Activated naive CD8-positive, alpha-beta T cell treated with anti-CD3 and anti-CD28 coated beads for 36 hours (primary cell): Measurements from ENCODE around the gene PIK3R1. TPM values are rescaled to one million over a fixed set of nuclear protein-coding genes. Genes with fewer than 3 reads are reported as not detected.

Experiments used
- DNase-seq: peaks from one replicate; pipeline ENCODE4 v3.0.0; 2021
- H3K27ac Mint-ChIP-seq: one replicate; pipeline ENCODE4 v1.8.0; 2022; ENCODE audit warnings: mild to moderate bottlenecking, moderate library complexity, mixed read lengths
- H3K27me3 Mint-ChIP-seq: one replicate; pipeline ENCODE4 v1.8.0; 2022; ENCODE audit warnings: mild to moderate bottlenecking, mixed read lengths
- H3K36me3 Mint-ChIP-seq: one replicate; pipeline ENCODE4 v1.8.0; 2021; ENCODE audit warnings: mild to moderate bottlenecking, mixed read lengths
- H3K4me1 Mint-ChIP-seq: one replicate; pipeline ENCODE4 v1.8.0; 2021; ENCODE audit warnings: mixed read lengths
- H3K4me3 Mint-ChIP-seq: one replicate; pipeline ENCODE4 v1.8.0; 2022; ENCODE audit warnings: mild to moderate bottlenecking, moderate library complexity, mixed read lengths
- H3K9me3 Mint-ChIP-seq: one replicate; pipeline ENCODE4 v1.8.0; 2022; ENCODE audit warnings: mixed read lengths
- total RNA-seq, 2 experiments: library from RNA; stranded (reverse); gene quantifications; one replicate each; pipeline ENCODE4 v1.2.3, GENCODE V29; 2021

PIK3R1 gene
- total RNA-seq, 2 experiments from 2014 or later, result 39.7 to 41.6 TPM

DNA sequence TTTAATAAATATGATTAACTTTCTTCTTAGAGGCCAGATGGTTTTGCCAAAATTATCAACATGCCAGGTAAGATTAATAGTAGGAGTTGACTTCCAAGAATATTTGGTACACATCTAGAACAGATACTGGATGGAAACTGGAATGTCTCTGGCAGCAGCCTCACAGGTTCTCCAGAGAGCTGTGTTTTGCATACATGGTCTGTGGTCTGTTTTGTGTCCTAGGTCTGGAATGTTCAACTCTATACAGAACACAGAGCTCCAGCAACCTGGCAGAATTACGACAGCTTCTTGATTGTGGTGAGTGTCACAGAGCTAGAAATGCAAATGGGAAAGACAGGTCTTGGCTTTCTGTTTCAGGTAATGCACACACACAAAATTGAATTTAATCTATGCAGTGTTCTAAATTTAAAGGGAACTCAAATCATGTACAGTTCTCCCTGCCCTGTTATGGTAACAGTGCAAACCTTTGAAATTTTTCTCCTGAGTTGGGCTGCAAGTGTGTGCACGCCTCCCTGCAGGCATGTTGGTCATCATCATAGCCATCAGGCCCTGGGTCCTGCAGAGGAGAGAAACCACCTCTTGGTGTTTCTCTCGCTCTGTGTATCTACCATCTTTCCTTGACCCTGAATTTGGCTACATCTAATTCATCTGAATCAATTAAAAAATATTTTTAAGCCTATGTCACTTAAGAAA is 58.3 kb downstream of the PIK3R1 start:
- H3K36me3 Mint-ChIP-seq, result peaks cover 37% of the 10 kb centered on the region
- peak overlapping the region; percentile 28 for H3K27ac Mint-ChIP-seq
- H3K27me3 Mint-ChIP-seq, result no peaks in the 10 kb centered on the region
- H3K9me3 Mint-ChIP-seq, result no peaks in the 10 kb centered on the region
- H3K4me1 Mint-ChIP-seq, result peaks cover 59% of the 10 kb centered on the region
- no peak for DNase-seq
- no peak overlapping the region for H3K4me3 Mint-ChIP-seq

DNA sequence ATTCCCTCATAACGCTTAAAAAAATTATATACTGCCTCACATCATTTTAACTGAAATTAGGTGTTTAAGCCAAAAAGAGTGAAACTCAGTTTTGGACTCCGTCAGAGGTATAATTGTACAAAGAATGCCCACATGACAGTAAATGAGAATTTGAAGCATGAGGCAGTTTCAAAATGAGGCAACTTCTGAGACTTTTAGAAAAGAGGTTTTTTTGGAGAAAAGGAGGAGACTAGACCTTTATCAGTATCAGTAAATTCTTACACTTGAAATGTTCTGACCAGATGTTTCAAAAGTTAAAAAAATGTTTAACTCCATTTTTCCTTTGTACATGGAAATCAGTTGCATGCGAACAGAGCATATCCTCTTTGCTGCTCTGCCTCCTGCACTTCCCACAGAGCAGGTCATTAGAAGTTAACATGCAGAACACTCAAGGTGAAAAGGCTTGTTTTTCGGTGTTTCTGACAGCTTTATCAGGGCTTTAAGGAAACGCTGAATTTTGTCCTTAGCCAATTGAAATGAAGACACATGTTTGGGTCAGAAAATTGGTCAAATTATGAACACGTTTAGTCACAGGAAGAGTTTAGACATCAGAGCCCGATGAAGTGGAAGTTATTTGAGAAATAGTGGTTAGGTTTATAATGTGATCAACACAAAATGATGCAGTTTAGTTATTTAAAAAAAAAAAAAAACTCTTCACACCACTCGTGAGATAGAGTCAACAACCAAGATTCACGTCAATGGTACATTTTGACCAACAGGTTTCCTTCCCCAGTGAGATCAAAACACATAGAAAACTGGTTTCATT is 59.5 kb downstream of the PIK3R1 start:
- H3K4me3 Mint-ChIP-seq, result peak overlapping the region; percentile 33
- no peaks in the 10 kb centered on the region for H3K27me3 Mint-ChIP-seq

DNA sequence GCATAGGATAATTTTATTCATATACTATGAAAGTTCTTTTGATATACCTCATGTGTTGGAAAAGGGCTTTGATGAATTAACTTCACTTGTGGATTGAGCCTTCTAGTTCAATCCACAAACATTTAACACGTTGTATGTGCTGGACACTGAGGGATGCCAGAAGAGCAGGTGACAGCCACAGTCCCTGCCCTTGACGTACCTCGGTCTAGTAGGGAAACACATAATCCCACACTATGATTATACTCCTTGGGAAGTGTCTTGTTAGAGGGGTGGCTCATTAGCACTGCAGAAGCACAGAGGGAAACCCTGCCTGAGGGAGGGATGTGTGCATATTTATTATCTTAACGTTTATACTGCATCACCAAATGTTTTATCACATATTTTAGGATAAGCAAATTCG is 61.2 kb downstream of the PIK3R1 start:
- Mint-ChIP-seq H3K9me3 (no peaks in the 10 kb centered on the region), H3K4me1 (peaks cover 69% of the 10 kb centered on the region), H3K27me3 (no peaks in the 10 kb centered on the region), H3K36me3 (peaks cover 55% of the 10 kb centered on the region), H3K27ac (no peak overlapping the region), H3K4me3 (no peak overlapping the region)
- DNase-seq, result no peak

More for the DNA sequence above, 59.5 kb downstream of the PIK3R1 start:
- DNase-seq, result no peak
- Mint-ChIP-seq H3K36me3 (peaks cover 47% of the 10 kb centered on the region), H3K4me1 (peaks cover 65% of the 10 kb centered on the region), H3K27ac (peak overlapping the region; percentile 95), H3K9me3 (no peaks in the 10 kb centered on the region)

GRCh38 chr5:68277431-68277830 is 61.9 kb downstream of the PIK3R1 start:
- peak overlapping the region; percentile 57 for H3K27ac Mint-ChIP-seq
- H3K9me3 Mint-ChIP-seq, result no peaks in the 10 kb centered on the region
- DNase-seq, result no peak
- H3K27me3 Mint-ChIP-seq, result no peaks in the 10 kb centered on the region
- no peak overlapping the region for H3K4me3 Mint-ChIP-seq
- H3K36me3 Mint-ChIP-seq, result peaks cover 61% of the 10 kb centered on the region
- H3K4me1 Mint-ChIP-seq, result peaks cover 73% of the 10 kb centered on the region

- peak overlapping the region; percentile 71 for H3K4me3 Mint-ChIP-seq
- no peaks in the 10 kb centered on the region for H3K27me3 Mint-ChIP-seq
- peak; percentile 34 for DNase-seq
- peak overlapping the region; percentile 98 for H3K27ac Mint-ChIP-seq
- H3K4me1 Mint-ChIP-seq, result peaks cover 75% of the 10 kb centered on the region
- H3K36me3 Mint-ChIP-seq, result peaks cover 70% of the 10 kb centered on the region
- H3K9me3 Mint-ChIP-seq, result no peaks in the 10 kb centered on the region
Measured at GRCh38 chr5:68279984-68280383, 64.4 kb downstream of the PIK3R1 start.

GRCh38 chr5:68282001-68282400 is 66.4 kb downstream of the PIK3R1 start:
- Mint-ChIP-seq H3K27me3 (no peaks in the 10 kb centered on the region), H3K36me3 (peaks cover 63% of the 10 kb centered on the region), H3K4me3 (peak overlapping the region; percentile 58), H3K9me3 (no peaks in the 10 kb centered on the region), H3K4me1 (peaks cover 84% of the 10 kb centered on the region), H3K27ac (peak overlapping the region; percentile 72)
- DNase-seq, result no peak

DNA sequence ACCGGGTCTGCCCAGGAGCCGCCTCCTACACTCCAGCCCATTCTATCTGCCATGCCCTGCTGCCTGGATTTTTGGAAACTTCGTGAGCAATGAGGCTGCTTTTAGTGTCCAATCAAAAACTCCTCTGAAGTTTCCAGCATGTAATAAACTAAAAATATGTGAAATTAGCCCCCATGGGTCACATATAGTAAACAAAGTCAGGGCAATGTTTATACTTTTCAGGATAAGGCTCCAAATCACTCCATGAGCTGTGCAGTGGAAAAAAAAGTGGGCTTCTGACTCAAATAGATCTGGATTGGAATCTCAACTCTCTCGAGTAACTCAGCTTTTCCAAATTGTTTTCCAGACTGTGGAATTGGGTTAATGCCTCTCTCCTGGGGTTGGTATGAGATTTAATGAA is 68.2 kb downstream of the PIK3R1 start:
- H3K27ac Mint-ChIP-seq, result peak overlapping the region; percentile 8

DNA sequence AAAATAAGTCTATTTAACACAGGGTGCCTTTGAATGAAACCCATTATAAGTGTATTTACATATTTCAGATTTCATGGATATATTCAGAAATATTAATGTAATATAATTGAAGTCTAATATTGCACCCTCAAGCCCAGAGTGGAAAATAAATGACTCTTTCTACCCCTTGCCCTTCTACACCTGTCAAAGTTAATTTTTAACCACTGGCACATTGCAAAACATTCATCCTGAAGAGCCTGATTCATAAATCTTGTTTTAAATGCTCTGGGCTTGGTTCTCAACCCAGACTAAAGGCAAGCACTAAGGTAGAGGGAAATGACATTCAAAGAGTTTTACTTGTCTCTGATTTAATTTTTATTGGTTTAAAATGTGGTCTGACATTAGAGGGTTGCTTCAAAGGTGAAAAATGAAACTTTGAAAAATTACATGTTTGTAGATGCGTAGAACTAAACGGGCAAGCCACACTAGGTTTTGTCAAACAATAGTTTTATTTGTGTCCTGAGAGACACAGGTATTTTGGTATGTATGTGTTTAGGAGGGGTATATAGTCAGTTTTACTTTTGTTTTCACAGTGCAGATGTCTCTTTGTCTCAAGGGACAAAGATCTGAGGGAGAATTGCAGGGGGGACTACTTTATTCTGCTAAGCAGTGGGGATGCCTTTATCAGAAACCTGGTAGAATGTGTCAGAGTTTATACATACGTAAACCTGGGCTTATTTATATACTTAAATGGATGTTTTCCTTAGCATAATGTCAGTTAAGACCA is 69.7 kb downstream of the PIK3R1 start:
- no peak for DNase-seq
- H3K4me3 Mint-ChIP-seq, result peak overlapping the region; percentile 64
- no peaks in the 10 kb centered on the region for H3K27me3 Mint-ChIP-seq
- peak overlapping the region; percentile 89 for H3K27ac Mint-ChIP-seq
- H3K4me1 Mint-ChIP-seq, result peaks cover 85% of the 10 kb centered on the region
- H3K36me3 Mint-ChIP-seq, result peaks cover 44% of the 10 kb centered on the region
- no peaks in the 10 kb centered on the region for H3K9me3 Mint-ChIP-seq

More for the DNA sequence above, 68.2 kb downstream of the PIK3R1 start:
- H3K36me3 Mint-ChIP-seq, result peaks cover 52% of the 10 kb centered on the region
- no peak overlapping the region for H3K4me3 Mint-ChIP-seq
- no peaks in the 10 kb centered on the region for H3K27me3 Mint-ChIP-seq
- no peak for DNase-seq
- H3K4me1 Mint-ChIP-seq, result peaks cover 87% of the 10 kb centered on the region
- H3K9me3 Mint-ChIP-seq, result no peaks in the 10 kb centered on the region

DNA sequence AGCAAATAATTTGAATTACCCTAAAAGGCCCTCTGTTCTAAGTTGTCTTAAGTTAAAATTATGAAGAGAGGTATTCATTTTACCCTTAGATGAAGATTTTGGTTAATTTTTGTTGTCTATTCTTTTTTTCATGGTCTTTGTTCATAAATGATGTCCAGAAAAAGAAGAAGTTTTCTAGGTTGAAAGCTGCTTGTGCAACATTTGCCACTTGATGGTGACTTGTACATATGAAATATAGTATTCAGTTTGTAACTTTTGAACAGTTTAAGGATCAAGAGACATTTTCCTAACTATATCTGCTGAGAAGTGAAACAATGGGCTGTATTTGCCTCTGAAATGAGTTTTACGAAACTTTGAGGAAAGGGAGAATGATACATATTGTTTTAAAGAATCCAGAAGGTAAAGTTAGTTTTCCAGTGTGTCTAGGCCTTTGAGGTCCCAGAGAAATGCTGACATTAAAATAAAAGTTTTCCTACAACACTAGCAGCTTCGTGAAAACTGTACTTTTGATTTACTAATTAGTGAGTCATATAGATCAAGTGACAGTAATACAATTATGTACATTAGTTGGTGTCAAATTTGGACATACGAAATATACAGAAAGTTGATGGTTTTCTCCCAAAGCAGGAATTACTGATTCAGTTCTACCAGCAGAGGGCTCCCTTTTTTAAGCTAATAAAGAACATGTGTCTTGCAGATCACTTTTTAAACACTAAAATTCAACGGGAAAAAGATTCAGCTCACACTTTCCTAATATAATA is 70.5 kb downstream of the PIK3R1 start:
- H3K27me3 Mint-ChIP-seq, result no peaks in the 10 kb centered on the region
- H3K4me1 Mint-ChIP-seq, result peaks cover 85% of the 10 kb centered on the region
- no peaks in the 10 kb centered on the region for H3K9me3 Mint-ChIP-seq
- H3K27ac Mint-ChIP-seq, result peak overlapping the region; percentile 89
- peak overlapping the region; percentile 12 for H3K4me3 Mint-ChIP-seq
- H3K36me3 Mint-ChIP-seq, result peaks cover 41% of the 10 kb centered on the region
- DNase-seq, result no peak

- H3K9me3 Mint-ChIP-seq, result no peaks in the 10 kb centered on the region
- H3K36me3 Mint-ChIP-seq, result peaks cover 40% of the 10 kb centered on the region
- H3K4me1 Mint-ChIP-seq, result peaks cover 85% of the 10 kb centered on the region
- no peaks in the 10 kb centered on the region for H3K27me3 Mint-ChIP-seq
- DNase-seq, result no peak
- no peak overlapping the region for H3K4me3 Mint-ChIP-seq
- peak overlapping the region; percentile 89 for H3K27ac Mint-ChIP-seq
Measured at GRCh38 chr5:68286612-68286912, 71.0 kb downstream of the PIK3R1 start.

- H3K36me3 Mint-ChIP-seq, result peaks cover 37% of the 10 kb centered on the region
- H3K4me1 Mint-ChIP-seq, result peaks cover 84% of the 10 kb centered on the region
- H3K27ac Mint-ChIP-seq, result peak overlapping the region; percentile 90
- H3K27me3 Mint-ChIP-seq, result no peaks in the 10 kb centered on the region
- peak overlapping the region; percentile 80 for H3K4me3 Mint-ChIP-seq
- H3K9me3 Mint-ChIP-seq, result no peaks in the 10 kb centered on the region
- DNase-seq, result no peak
Measured at GRCh38 chr5:68287631-68287975, 72.0 kb downstream of the PIK3R1 start.

- H3K4me3 Mint-ChIP-seq, result peak overlapping the region; percentile 80
- H3K27me3 Mint-ChIP-seq, result no peaks in the 10 kb centered on the region
- H3K4me1 Mint-ChIP-seq, result peaks cover 79% of the 10 kb centered on the region
- peaks cover 32% of the 10 kb centered on the region for H3K36me3 Mint-ChIP-seq
- DNase-seq, result peak; percentile 52
- H3K27ac Mint-ChIP-seq, result peak overlapping the region; percentile 90
- no peaks in the 10 kb centered on the region for H3K9me3 Mint-ChIP-seq
Measured at GRCh38 chr5:68287976-68288706, 72.6 kb downstream of the PIK3R1 start.

DNA sequence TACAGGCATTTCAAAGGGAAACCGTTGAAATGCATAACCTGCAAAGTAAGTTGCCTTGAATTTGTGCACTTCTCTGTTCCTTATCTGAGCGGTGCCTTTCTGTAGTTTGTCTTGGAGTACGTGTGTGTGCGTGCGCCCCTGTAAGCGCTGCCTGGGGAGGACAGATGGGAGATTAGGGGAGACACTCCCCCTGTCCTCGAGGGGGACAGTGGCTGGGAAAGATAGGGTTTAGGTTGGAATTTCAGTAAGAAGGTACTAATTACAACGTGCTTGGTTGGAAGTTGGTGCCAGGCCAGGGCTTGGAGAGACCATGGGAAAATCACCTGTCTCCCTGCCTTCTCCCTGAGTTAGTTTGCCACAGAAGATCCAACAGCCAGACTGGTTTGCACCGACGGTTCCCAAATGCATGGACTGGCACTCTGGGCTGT is 73.2 kb downstream of the PIK3R1 start:
- peaks cover 30% of the 10 kb centered on the region for H3K36me3 Mint-ChIP-seq
- peak overlapping the region; percentile 70 for H3K27ac Mint-ChIP-seq
- H3K4me1 Mint-ChIP-seq, result peaks cover 76% of the 10 kb centered on the region
- no peaks in the 10 kb centered on the region for H3K9me3 Mint-ChIP-seq
- H3K27me3 Mint-ChIP-seq, result no peaks in the 10 kb centered on the region
- peak overlapping the region; percentile 80 for H3K4me3 Mint-ChIP-seq
- no peak for DNase-seq

DNA sequence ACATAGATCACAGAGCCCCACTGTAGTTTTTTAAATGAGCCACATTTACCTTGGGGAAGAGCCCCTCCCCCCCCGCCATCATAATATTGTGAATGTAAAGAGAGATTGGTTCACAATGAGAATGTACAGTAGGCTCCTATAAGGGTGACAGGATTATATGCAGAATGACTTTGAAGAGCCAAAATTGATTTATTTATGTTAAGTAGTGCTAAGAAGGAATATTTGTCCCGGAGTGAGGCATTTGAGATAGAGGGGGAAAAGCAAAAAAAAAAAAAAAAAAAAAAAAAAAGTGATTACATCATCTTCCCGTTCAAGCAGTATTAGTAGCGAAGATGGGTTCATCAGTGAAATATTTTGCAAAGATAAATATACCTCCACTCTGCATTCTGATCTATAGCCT is 73.9 kb downstream of the PIK3R1 start:
- H3K36me3 Mint-ChIP-seq, result peaks cover 26% of the 10 kb centered on the region
- no peaks in the 10 kb centered on the region for H3K9me3 Mint-ChIP-seq
- no peak for DNase-seq
- no peaks in the 10 kb centered on the region for H3K27me3 Mint-ChIP-seq
- H3K4me3 Mint-ChIP-seq, result peak overlapping the region; percentile 29
- peak overlapping the region; percentile 13 for H3K27ac Mint-ChIP-seq
- peaks cover 69% of the 10 kb centered on the region for H3K4me1 Mint-ChIP-seq
